Neural cell (in vitro differentiated cells): Measurements from ENCODE around the gene GDPD3. TPM values are rescaled to one million over a fixed set of nuclear protein-coding genes. Genes with fewer than 3 reads are reported as not detected.

Source experiments
- H2AFZ ChIP-seq: fragments of 200-600, 300-800 bp; sonication (generic), shearing (Covaris generic); 2 replicates; pipeline ENCODE4 v1.6.0; 2014; ENCODE audit warnings: low read depth, mild to moderate bottlenecking, antibody characterized with exemption, low read length, moderate library complexity
- H3F3A ChIP-seq: fragments of 200-600 bp; shearing (Covaris generic); 2 replicates; pipeline ENCODE4 v1.6.1; 2016; ENCODE audit warnings: mild to moderate bottlenecking, moderate library complexity, mixed read lengths, antibody characterized with exemption, low read length; ENCODE audit not compliant: insufficient read depth, poor library complexity, severe bottlenecking
- H3K27ac ChIP-seq: fragments of 200-600, 300-800 bp; sonication (generic), shearing (Covaris generic); 2 replicates; pipeline ENCODE4 v1.5.1; 2014; ENCODE audit warnings: mild to moderate bottlenecking, low read length, moderate library complexity
- H3K27me3 ChIP-seq: fragments of 300-800, 200-600 bp; sonication (generic), shearing (Covaris generic); 2 replicates; pipeline ENCODE4 v1.6.0; 2014; ENCODE audit warnings: mild to moderate bottlenecking, low read depth, low read length, moderate library complexity; ENCODE audit not compliant: insufficient read depth
- H3K36me3 ChIP-seq: fragments of 300-800, 200-600 bp; sonication (generic), shearing (Covaris generic); 2 replicates; pipeline ENCODE4 v1.5.1; 2014; ENCODE audit warnings: mild to moderate bottlenecking, antibody characterized with exemption, low read length, moderate library complexity; ENCODE audit not compliant: insufficient read depth
- H3K4me2 ChIP-seq: fragments of 300-800, 200-600 bp; sonication (generic), shearing (Covaris generic); 2 replicates; pipeline ENCODE4 v1.6.0; 2014; ENCODE audit warnings: mild to moderate bottlenecking, low read length
- H3K4me3 ChIP-seq: fragments of 300-800, 200-600 bp; sonication (generic), shearing (Covaris generic); 2 replicates; pipeline ENCODE4 v1.5.1; 2014; ENCODE audit warnings: mild to moderate bottlenecking, low read length, moderate library complexity
- H3K79me2 ChIP-seq: fragments of 200-600 bp; shearing (Covaris generic); replicated peaks from 2 replicates; pipeline ENCODE4 v1.6.0; 2014; ENCODE audit warnings: mild to moderate bottlenecking, low read length, moderate library complexity; ENCODE audit not compliant: insufficient read depth
- H3K9ac ChIP-seq: fragments of 300-800, 200-600 bp; sonication (generic), shearing (Covaris generic); 2 replicates; pipeline ENCODE4 v1.6.1; 2016; ENCODE audit warnings: mild to moderate bottlenecking, low read length, mixed read lengths
- H3K9me2 ChIP-seq: fragments of 200-600 bp; shearing (Covaris generic); 2 replicates; pipeline ENCODE4 v1.6.1; 2016; ENCODE audit warnings: mild to moderate bottlenecking, low read length, mixed read lengths; ENCODE audit not compliant: insufficient read depth
- H3K9me3 ChIP-seq: fragments of 200-600, 300-800 bp; sonication (generic), shearing (Covaris generic); 2 replicates; pipeline ENCODE4 v1.6.1; 2016; ENCODE audit warnings: mild to moderate bottlenecking, mixed run types, low read length, moderate library complexity, mixed read lengths
- H4K20me1 ChIP-seq: fragments of 200-600 bp; shearing (Covaris generic); 2 replicates; pipeline ENCODE4 v1.6.1; 2016; ENCODE audit warnings: mild to moderate bottlenecking, mixed run types; ENCODE audit not compliant: insufficient read depth
- CTCF ChIP-seq: fragments of 450-650 bp; IDR thresholded peaks from 2 replicates; pipeline ENCODE4 v1.5.1; 2014; ENCODE audit warnings: antibody characterized with exemption, mild to moderate bottlenecking, moderate library complexity; ENCODE audit not compliant: poor library complexity, severe bottlenecking
- EP300 ChIP-seq: fragments of 450-650 bp; conservative IDR thresholded peaks from 2 replicates; pipeline ENCODE4 v1.6.1; 2014; ENCODE audit warnings: antibody characterized with exemption, mild to moderate bottlenecking, moderate library complexity; ENCODE audit not compliant: poor library complexity, severe bottlenecking
- EZH2 ChIP-seq: fragments of 200-600, 300-800 bp; shearing (Covaris generic), sonication (generic); IDR thresholded peaks from 2 replicates; pipeline ENCODE4 v1.6.1; 2014; ENCODE audit warnings: antibody characterized with exemption, low read length, borderline replicate concordance, mild to moderate bottlenecking; ENCODE audit not compliant: insufficient read depth, poor library complexity, severe bottlenecking
- MXI1 ChIP-seq: fragments of 450-650 bp; conservative IDR thresholded peaks from 2 replicates; pipeline ENCODE4 v1.6.1; 2014; ENCODE audit warnings: antibody characterized with exemption, mild to moderate bottlenecking; ENCODE audit not compliant: poor library complexity, severe bottlenecking
- POLR2AphosphoS5 ChIP-seq: IDR thresholded peaks from 2 replicates; pipeline ENCODE4 v1.6.1; 2012
- RAD21 ChIP-seq: fragments of 450-650 bp; conservative IDR thresholded peaks from 2 replicates; pipeline ENCODE4 v1.6.1; 2014; ENCODE audit warnings: antibody characterized with exemption, mild to moderate bottlenecking, moderate library complexity
- REST ChIP-seq: IDR thresholded peaks from 2 replicates; pipeline ENCODE4 v1.6.1; 2012; ENCODE audit warnings: borderline replicate concordance
- SMC3 ChIP-seq: fragments of 450-650 bp; conservative IDR thresholded peaks from 2 replicates; pipeline ENCODE4 v1.6.1; 2014; ENCODE audit warnings: antibody characterized with exemption, mild to moderate bottlenecking, moderate library complexity; ENCODE audit not compliant: poor library complexity
- TAF1 ChIP-seq: IDR thresholded peaks from 2 replicates; pipeline ENCODE4 v1.6.1; 2012; ENCODE audit warnings: low read depth
- polyA plus RNA-seq: library from polyadenylated mRNA; depleted of rRNA; stranded (reverse); fragments of >200 nt; gene quantifications from 2 replicates; pipeline ENCODE4 v1.2.3, GENCODE V29; 2014

Gene GDPD3
- polyA plus RNA-seq, 1 donor from 2014 or later: 2.7 TPM

GRCh38 chr16:30088237-30088831, 25.0 kb downstream of the GDPD3 start:
- Histone ChIP-seq H3K9me2 (no peaks in the 10 kb centered on the region), H3K27ac (no peak overlapping the region), H3F3A (no peaks in the 10 kb centered on the region), H3K4me3 (no peak overlapping the region), H3K79me2 (no peaks in the 10 kb centered on the region), H3K9me3 (no peaks in the 10 kb centered on the region), H3K27me3 (no peaks in the 10 kb centered on the region), H4K20me1 (no peaks in the 10 kb centered on the region), H3K9ac (no peak overlapping the region), H2AFZ (no peak overlapping the region), H3K36me3 (peaks cover 5% of the 10 kb centered on the region), H3K4me2 (no peak overlapping the region)
- TF ChIP-seq POLR2AphosphoS5: no peak
- no peak for TF ChIP-seq RAD21
- no peak for TF ChIP-seq TAF1
- TF ChIP-seq REST: no peak
- TF ChIP-seq MXI1: no peak
- TF ChIP-seq EZH2: no peak
- no peak for TF ChIP-seq EP300
- no peak for TF ChIP-seq SMC3
- no peak for TF ChIP-seq CTCF

GRCh38 chr16:30087181-30087898, 26.0 kb downstream of the GDPD3 start:
- Histone ChIP-seq H3F3A (no peaks in the 10 kb centered on the region), H3K36me3 (peaks cover 5% of the 10 kb centered on the region), H3K4me2 (no peak overlapping the region), H3K27ac (no peak overlapping the region), H3K9ac (no peak overlapping the region), H3K9me3 (no peaks in the 10 kb centered on the region), H2AFZ (no peak overlapping the region), H3K79me2 (no peaks in the 10 kb centered on the region), H3K27me3 (no peaks in the 10 kb centered on the region), H4K20me1 (no peaks in the 10 kb centered on the region), H3K4me3 (no peak overlapping the region), H3K9me2 (no peaks in the 10 kb centered on the region)
- TF ChIP-seq CTCF (no peak), TAF1 (no peak), POLR2AphosphoS5 (no peak), REST (no peak), MXI1 (no peak), SMC3 (no peak), RAD21 (no peak)
